Glutamatergic neuron (in vitro differentiated cells): ENCODE results near the gene EVC2. TPM values are rescaled to one million over a fixed set of nuclear protein-coding genes. Genes with fewer than 3 reads are reported as not detected.

Experiments used
- DNase-seq: peaks from one replicate; pipeline ENCODE4 v3.0.0; 2022
- H3K27ac Mint-ChIP-seq: one replicate; pipeline ENCODE4 v1.8.0; 2020; ENCODE audit warnings: mild to moderate bottlenecking, mixed read lengths, inconsistent platforms; ENCODE audit not compliant: unreplicated experiment
- H3K27me3 Mint-ChIP-seq: one replicate; pipeline ENCODE4 v1.8.0; 2020; ENCODE audit warnings: mild to moderate bottlenecking, moderate library complexity, mixed read lengths, inconsistent platforms; ENCODE audit not compliant: unreplicated experiment
- H3K36me3 Mint-ChIP-seq: one replicate; pipeline ENCODE4 v1.8.0; 2020; ENCODE audit warnings: mild to moderate bottlenecking, mixed read lengths, inconsistent platforms; ENCODE audit not compliant: unreplicated experiment
- H3K4me1 Mint-ChIP-seq: one replicate; pipeline ENCODE4 v1.8.0; 2020; ENCODE audit warnings: mild to moderate bottlenecking, low read depth, mixed read lengths, inconsistent platforms; ENCODE audit not compliant: unreplicated experiment
- H3K4me3 Mint-ChIP-seq: one replicate; pipeline ENCODE4 v1.8.0; 2020; ENCODE audit warnings: mild to moderate bottlenecking, mixed read lengths, inconsistent platforms; ENCODE audit not compliant: unreplicated experiment
- H3K9me3 Mint-ChIP-seq: one replicate; pipeline ENCODE4 v1.8.0; 2020; ENCODE audit warnings: mild to moderate bottlenecking, moderate library complexity, mixed read lengths, inconsistent platforms; ENCODE audit not compliant: unreplicated experiment
- CTCF ChIP-seq: fragments of 200-600 bp; sonication (generic); IDR thresholded peaks from one replicate; pipeline ENCODE4 v1.5.0; 2021; ENCODE audit not compliant: partially characterized antibody, unreplicated experiment
- total RNA-seq: library from RNA; stranded (reverse); fragmentation: NEBNext Ultra II Directional; extraction: Animal tissue kit (Norgen Biotek cat#: 25700); gene quantifications from one replicate; pipeline ENCODE4 v1.2.1, GENCODE V29; 2021; ENCODE audit not compliant: unreplicated experiment

EVC2 gene
- total RNA-seq, 1 donor from 2014 or later = 2.3 TPM

- H3K36me3 Mint-ChIP-seq = peaks cover 25% of the 10 kb centered on the region
- no peak overlapping the region for H3K27ac Mint-ChIP-seq
- no peak for TF ChIP-seq CTCF
- no peak overlapping the region for H3K4me3 Mint-ChIP-seq
- H3K27me3 Mint-ChIP-seq = peaks cover 4% of the 10 kb centered on the region
- H3K4me1 Mint-ChIP-seq = no peaks in the 10 kb centered on the region
- H3K9me3 Mint-ChIP-seq = peaks cover 10% of the 10 kb centered on the region
- no peak for DNase-seq
Observed at GRCh38 chr4:5700459-5700858, 7.9 kb downstream of the EVC2 start.

GRCh38 chr4:5696341-5696740 lies 12.0 kb downstream of the EVC2 start:
- Mint-ChIP-seq H3K27ac (no peak overlapping the region), H3K4me1 (no peaks in the 10 kb centered on the region), H3K4me3 (no peak overlapping the region), H3K36me3 (no peaks in the 10 kb centered on the region), H3K27me3 (peaks cover 4% of the 10 kb centered on the region), H3K9me3 (no peaks in the 10 kb centered on the region)
- TF ChIP-seq CTCF = no peak
- no peak for DNase-seq

GRCh38 chr4:5693871-5694270 lies 14.5 kb downstream of the EVC2 start:
- no peak for DNase-seq
- no peak overlapping the region for H3K4me3 Mint-ChIP-seq
- H3K27me3 Mint-ChIP-seq = peaks cover 4% of the 10 kb centered on the region
- no peaks in the 10 kb centered on the region for H3K36me3 Mint-ChIP-seq
- TF ChIP-seq CTCF = no peak
- no peaks in the 10 kb centered on the region for H3K9me3 Mint-ChIP-seq
- H3K4me1 Mint-ChIP-seq = no peaks in the 10 kb centered on the region
- no peak overlapping the region for H3K27ac Mint-ChIP-seq

GRCh38 chr4:5691491-5692132 lies 16.7 kb downstream of the EVC2 start:
- Mint-ChIP-seq H3K36me3 (peaks cover 6% of the 10 kb centered on the region), H3K9me3 (no peaks in the 10 kb centered on the region), H3K4me3 (no peak overlapping the region), H3K4me1 (no peaks in the 10 kb centered on the region), H3K27me3 (no peaks in the 10 kb centered on the region), H3K27ac (no peak overlapping the region)
- no peak for TF ChIP-seq CTCF
- DNase-seq = no peak

GRCh38 chr4:5689065-5689464 lies 19.3 kb downstream of the EVC2 start:
- Mint-ChIP-seq H3K27ac (no peak overlapping the region), H3K4me3 (no peak overlapping the region), H3K9me3 (no peaks in the 10 kb centered on the region), H3K27me3 (no peaks in the 10 kb centered on the region), H3K36me3 (peaks cover 6% of the 10 kb centered on the region), H3K4me1 (no peaks in the 10 kb centered on the region)
- DNase-seq = no peak
- TF ChIP-seq CTCF = no peak
